HG03060 (cell line): ENCODE results near the gene REM2.
"Not testable (repeated sequence)": the region's sequence is repeated elsewhere in the genome, so short reads cannot be mapped to it uniquely, and the experiment has no call there.

ENCODE experiments used
- ATAC-seq: cut with Tn5 transposase; IDR thresholded peaks from one replicate; pipeline ENCODE4 v1.9.1; 2021; ENCODE audit warnings: low read depth, moderate number of reproducible peaks; ENCODE audit not compliant: unreplicated experiment

Gene REM2

DNA sequence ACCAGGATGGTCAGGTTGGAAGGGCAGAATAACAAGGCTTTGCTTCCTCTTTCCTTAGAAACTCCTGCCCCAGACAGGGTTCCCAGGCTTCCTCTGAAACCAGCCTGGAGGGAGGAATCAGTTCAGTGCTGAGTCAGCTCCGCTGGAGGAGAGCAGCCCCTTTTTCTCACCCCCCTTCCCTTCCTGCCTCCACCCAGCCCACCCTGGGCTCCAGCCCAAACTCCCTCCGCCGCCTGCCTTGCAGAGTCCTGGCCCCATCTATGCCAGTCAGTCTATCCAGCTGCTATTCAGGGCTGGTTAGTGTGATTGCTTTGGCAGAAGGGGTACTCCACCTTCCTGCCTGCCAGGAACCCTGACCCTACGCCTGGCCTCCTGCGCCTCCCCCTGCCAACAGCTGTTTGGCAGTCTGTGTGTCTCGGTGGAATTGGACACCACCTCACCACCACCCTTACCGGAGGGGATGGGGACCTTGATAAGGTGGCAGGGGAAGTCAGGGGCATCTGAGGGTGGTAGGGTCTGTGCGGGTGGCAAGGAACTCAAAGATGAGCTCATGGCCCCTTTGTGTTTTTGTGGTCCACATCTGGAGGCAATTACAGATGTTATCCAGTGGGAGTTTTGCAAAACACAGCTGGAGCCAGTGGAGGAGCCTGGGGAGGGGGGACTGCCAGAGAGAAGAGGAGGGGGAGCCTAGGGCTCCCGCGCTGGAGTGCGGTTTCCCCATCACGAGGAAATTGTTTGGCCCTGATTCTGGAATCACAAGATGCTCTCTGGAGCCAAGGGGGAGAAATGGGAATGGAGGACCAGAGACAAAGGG, 34.5 kb upstream of the REM2 start:
- no peak for ATAC-seq

DNA sequence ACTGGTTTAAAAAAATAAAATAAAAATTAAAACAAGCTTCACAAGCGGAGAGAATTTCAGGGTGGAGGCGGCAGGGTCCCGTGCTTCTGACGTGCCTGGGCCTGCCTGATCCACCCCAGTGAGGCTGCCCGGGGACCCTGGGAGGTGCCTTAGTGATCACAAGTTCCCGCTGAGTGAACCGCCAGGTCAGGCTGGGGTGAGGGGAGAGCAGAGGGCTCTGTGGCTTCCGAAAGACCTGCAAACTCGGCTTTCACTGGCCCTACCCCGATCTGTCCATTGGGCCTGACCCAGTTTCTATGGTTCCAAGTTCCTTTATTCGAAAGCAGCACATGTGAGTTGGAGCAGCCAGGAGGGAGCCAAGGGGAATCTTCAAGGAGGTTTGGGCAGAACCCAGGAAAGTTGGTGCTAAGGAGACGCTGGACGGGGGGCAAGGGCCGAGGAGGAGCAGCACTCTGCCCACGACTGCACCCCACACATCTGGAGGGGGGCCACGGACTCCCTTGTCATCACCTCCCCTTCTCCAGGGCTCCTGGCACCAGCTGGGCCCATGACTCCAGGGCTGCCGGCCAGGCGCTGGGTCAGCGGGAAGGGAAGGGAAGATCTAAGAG, 33.7 kb upstream of the REM2 start:
- no peak for ATAC-seq

- no peak for ATAC-seq
Measured at GRCh38 chr14:22850944-22851764, 31.9 kb upstream of the REM2 start.

GRCh38 chr14:22852178-22852577, 30.8 kb upstream of the REM2 start:
- not testable (repeated sequence) for ATAC-seq

DNA sequence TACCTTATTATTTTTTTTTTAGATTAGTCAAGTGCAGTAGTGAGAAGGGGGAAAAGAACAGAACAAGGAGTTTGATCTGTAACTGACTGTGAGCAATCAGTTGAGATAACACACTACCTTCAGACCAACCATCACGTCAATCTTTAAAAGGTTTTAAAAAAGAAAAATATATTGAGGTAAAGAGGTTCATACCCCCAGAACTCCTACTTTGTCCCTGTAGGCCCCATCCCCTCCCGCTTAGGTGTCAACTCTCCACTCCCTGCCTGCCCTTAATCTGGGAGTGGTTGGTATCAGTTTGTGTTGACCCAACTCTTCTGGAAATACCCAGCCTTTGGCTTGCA, 30.5 kb upstream of the REM2 start:
- ATAC-seq, result no peak

DNA sequence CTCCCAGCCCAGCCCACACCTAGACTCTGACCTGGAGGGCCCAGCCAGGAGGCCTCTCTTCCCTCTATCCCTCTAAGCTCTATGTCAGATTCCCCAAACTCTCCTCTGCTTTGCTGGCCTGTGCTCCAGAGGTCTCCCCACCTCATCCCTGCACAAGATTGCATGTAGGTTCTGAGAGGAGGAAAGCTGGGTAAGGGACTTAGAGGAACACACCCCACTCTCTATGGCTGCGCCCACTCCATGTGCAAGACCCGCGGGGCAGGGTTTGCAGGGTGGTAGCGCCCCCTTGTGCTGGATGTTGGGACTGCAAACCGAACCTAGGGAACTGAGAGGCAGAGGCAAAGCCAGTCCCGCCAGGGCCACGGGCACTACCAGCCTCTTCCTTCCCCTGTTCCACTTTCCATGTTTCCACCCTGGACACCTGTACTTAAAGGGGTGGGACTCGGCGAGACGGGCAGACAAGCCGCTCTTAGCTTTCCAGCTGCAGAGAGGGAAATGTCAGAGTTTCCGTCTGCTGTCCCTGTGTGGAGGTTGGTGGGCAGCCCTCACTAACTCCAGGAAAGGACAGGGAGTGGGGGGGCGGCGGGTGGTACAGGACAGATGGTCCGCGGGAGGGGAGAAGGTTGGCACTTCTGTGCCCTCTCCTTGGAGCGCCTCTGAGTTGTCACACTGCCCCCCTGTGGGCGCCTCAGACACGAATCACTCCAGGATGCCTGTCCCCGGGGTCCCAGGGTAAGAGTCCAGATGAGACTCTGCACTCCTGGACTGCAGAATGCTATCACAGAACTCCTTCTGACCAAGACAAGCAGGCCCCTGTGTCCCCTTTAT, 29.9 kb upstream of the REM2 start:
- ATAC-seq, result no peak

DNA sequence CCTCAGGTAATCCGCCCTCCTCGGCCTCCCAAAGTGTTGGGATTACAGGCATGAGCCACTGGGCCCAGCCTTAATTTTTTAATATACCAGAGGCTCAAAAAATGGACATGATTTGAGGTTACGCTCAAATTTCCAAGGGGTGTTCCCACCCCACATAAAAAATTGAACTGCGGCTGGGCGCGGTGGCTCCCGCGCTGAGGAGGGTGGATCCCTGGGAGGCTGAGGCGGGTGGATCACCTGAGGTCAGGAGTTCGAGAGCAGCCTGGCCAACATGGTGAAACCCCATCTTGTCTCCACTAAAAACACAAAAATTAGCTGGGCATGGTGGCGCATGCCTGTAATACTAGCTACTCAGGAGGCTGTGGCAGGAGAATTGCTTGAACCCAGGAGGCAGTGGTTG, 28.7 kb upstream of the REM2 start:
- not testable (repeated sequence) for ATAC-seq

GRCh38 chr14:22854963-22855724, 27.9 kb upstream of the REM2 start:
- no peak for ATAC-seq

GRCh38 chr14:22856428-22856827, 26.6 kb upstream of the REM2 start:
- ATAC-seq, result no peak

DNA sequence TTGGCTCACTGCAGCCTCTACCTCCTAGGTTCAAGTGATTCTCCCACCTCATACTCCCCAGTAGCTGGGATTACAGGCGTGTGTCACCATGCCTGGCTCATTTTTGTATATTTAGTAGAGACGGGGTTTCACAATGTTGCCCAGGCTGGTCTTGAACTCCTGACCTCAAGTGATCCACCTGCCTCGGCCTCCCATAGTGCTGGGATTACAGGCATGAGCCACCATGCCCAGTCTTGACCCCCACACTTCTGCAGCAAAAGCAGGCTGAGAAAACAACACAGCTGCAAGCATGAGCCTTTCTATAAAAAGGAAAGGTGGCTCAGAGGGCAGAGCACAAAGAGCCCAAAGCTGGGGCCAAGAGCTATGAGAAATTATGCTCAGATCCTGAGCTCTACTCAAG, 22.6 kb upstream of the REM2 start:
- not testable (repeated sequence) for ATAC-seq

DNA sequence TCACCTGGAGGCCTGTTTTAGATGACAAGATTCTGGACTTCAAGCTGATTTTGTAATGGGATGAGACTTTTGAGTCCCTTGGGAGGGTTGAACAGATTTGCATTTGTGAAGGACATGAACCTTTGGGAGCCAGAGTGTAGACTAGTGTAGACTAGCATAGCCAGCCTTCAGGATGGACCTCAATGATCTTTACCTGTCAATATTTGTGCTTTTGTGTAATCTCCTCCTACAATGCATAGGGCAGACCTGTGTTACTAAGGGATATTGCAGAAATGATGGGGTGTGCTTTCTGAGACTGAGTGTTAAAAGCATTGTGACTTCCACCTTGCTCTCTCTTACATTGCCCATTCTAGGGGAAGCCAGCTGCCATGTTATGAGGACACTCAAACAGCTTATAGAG, 21.4 kb upstream of the REM2 start:
- ATAC-seq, result no peak

- no peak for ATAC-seq
Measured at GRCh38 chr14:22864979-22865378, 18.0 kb upstream of the REM2 start.

DNA sequence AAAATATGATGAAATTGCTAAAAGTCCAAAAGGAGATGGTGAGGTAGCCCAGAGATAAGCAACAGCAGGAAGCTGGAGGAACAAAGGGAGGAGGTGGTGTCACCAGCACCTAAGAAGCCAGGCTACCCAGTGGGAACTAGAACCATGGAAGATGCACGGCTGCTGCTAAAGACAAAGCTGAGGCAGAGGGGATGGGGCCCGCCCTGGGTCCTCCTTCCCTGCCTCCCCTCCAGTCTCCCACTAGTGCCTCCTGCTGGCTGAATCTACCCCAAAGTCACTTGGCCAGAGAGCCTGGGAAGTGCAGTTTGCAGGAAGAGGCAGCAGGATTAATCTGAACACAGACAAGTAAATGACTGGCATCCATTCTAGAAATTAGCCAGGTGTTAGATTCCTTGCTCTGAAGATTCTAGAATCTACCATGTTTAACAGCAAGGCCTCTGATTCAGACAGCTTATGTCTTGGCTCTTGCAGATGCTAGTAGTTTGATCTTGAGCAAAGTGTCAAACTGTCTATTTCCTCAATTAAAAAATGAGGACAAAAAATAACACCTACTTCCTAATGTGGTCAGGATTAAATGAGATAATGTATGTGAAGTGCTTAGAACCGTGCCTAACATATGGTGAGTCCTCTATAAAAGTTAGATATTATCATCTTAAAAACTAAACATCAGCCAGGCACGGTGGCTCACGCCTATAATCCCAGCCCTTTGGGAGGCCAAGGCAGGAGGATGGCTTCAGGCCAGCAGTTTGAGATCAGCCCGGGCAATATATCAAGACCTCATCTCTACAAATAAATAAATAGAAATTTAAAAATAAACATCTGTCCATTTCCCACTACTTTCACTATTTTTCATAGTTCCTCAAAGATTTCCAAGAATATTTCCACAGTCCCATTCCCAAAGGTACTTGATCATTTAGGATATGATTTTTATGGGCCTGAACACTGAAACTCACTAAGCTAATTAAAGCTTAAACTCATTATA, 17.3 kb upstream of the REM2 start:
- ATAC-seq, result no peak

GRCh38 chr14:22866874-22867273, 16.1 kb upstream of the REM2 start:
- no peak for ATAC-seq

GRCh38 chr14:22870811-22871223, 12.2 kb upstream of the REM2 start:
- ATAC-seq, result peak; percentile 37

DNA sequence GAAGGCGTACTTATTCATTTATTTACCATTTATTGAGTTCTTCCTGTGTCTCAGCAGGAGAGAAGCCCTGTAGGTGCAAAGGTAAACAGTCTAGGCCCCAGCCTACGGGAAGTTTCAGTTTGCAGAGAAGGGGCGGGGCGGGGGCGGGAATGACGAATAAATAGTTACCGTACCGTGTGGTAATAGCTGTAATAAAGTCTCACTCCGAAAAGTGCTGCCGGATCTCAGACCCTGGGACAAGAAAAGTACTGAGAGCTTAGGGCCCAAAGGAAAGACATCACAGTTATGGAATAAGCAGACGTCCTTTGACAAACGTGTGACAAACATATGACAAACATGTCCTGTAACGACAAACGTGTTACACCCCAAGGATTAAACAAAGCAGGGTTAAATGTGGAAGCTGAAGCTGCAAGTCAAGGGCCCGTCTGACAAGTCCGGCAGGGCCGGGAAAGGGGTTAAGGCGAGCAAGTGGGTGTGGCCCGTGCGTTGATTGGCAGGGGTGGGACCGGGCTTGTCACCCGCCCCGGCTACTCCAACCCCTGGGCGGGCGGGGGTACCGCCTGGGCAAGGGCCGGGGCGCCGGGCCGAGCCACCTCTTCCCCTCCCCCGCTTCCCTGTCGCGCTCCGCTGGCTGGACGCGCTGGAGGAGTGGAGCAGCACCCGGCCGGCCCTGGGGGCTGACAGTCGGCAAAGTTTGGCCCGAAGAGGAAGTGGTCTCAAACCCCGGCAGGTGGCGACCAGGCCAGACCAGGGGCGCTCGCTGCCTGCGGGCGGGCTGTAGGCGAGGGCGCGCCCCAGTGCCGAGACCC, 11.6 kb upstream of the REM2 start, which contains the start of gene LRP10:
Gene LRP10, plus strand, starts transcription at position 517 of the 809 bp plus-strand sequence. CDS start 564 bp downstream, outside the sequence.
- peak; percentile 75 for ATAC-seq

GRCh38 chr14:22872033-22872832, 10.8 kb upstream of the REM2 start:
- no peak for ATAC-seq
